Astrocyte (in vitro differentiated cells and primary cell): ENCODE results near the gene ICA1.

ENCODE experiments used
- EZH2 ChIP-seq: IDR thresholded peaks from 2 replicates; pipeline ENCODE4 v1.6.1; 2012; ENCODE audit warnings: mild to moderate bottlenecking, low read length, inconsistent platforms; ENCODE audit not compliant: insufficient read depth
- TF ChIP-seq, protein P1 (sequence below): IDR thresholded peaks from 2 replicates; pipeline ENCODE4 v1.5.1; 2011; ENCODE audit warnings: low read depth, mild to moderate bottlenecking, inconsistent platforms, low read length, moderate library complexity; ENCODE audit not compliant: insufficient read depth

- TF ChIP-seq, protein P1, sequence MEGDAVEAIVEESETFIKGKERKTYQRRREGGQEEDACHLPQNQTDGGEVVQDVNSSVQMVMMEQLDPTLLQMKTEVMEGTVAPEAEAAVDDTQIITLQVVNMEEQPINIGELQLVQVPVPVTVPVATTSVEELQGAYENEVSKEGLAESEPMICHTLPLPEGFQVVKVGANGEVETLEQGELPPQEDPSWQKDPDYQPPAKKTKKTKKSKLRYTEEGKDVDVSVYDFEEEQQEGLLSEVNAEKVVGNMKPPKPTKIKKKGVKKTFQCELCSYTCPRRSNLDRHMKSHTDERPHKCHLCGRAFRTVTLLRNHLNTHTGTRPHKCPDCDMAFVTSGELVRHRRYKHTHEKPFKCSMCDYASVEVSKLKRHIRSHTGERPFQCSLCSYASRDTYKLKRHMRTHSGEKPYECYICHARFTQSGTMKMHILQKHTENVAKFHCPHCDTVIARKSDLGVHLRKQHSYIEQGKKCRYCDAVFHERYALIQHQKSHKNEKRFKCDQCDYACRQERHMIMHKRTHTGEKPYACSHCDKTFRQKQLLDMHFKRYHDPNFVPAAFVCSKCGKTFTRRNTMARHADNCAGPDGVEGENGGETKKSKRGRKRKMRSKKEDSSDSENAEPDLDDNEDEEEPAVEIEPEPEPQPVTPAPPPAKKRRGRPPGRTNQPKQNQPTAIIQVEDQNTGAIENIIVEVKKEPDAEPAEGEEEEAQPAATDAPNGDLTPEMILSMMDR: no peak
- no peak for TF ChIP-seq EZH2
Measured at GRCh38 chr7:8105449-8106095, 156.4 kb downstream of the ICA1 start.
